Forelimb muscle (tissue), 1 donor: ENCODE measurements around the gene SBK1. TPM values are rescaled to one million over a fixed set of nuclear protein-coding genes. Genes with fewer than 3 reads are reported as not detected.

Source experiments
- DNase-seq: peaks from one replicate; pipeline ENCODE4 v3.0.0-alpha.2; 2013; ENCODE audit warnings: low read depth
- polyA plus RNA-seq: library from polyadenylated mRNA; unstranded; fragments of 120-200 nt; gene quantifications from one replicate; pipeline ENCODE4 v1.2.1, GENCODE V29; 2013; ENCODE audit not compliant: insufficient read length

The SBK1 gene
- polyA plus RNA-seq, 1 donor = 21.8 TPM

- no peak for DNase-seq
Measured at GRCh38 chr16:28282045-28282444, 10.3 kb upstream of the SBK1 start.

GRCh38 chr16:28283173-28283572 is 9.2 kb upstream of the SBK1 start:
- no peak for DNase-seq

- DNase-seq = no peak
Measured at GRCh38 chr16:28283798-28284577, 8.3 kb upstream of the SBK1 start.

- DNase-seq = no peak
Measured at GRCh38 chr16:28285649-28286048, 6.7 kb upstream of the SBK1 start.

GRCh38 chr16:28288114-28288513 is 4.2 kb upstream of the SBK1 start:
- no peak for DNase-seq

- no peak for DNase-seq
Measured at GRCh38 chr16:28289048-28289447, 3.3 kb upstream of the SBK1 start.

- DNase-seq = no peak
Measured at GRCh38 chr16:28289939-28290858, 2.1 kb upstream of the SBK1 start.

- DNase-seq = no peak
Measured at GRCh38 chr16:28290859-28291254, 1.5 kb upstream of the SBK1 start.

- no peak for DNase-seq
Measured at GRCh38 chr16:28292731-28293600, 641 bp downstream of the SBK1 start.

GRCh38 chr16:28293601-28293960 is 1.3 kb downstream of the SBK1 start:
- no peak for DNase-seq

GRCh38 chr16:28294201-28294600 is 1.9 kb downstream of the SBK1 start:
- DNase-seq = no peak

- no peak for DNase-seq
Measured at GRCh38 chr16:28295276-28295675, 3.0 kb downstream of the SBK1 start.

- DNase-seq = no peak
Measured at GRCh38 chr16:28297308-28297707, 5.0 kb downstream of the SBK1 start.

GRCh38 chr16:28297784-28298510 is 5.6 kb downstream of the SBK1 start:
- no peak for DNase-seq

GRCh38 chr16:28298511-28298878 is 6.2 kb downstream of the SBK1 start:
- no peak for DNase-seq

- no peak for DNase-seq
Measured at GRCh38 chr16:28300327-28300726, 8.0 kb downstream of the SBK1 start.

- DNase-seq = no peak
Measured at GRCh38 chr16:28301154-28301553, 8.8 kb downstream of the SBK1 start.

- no peak for DNase-seq
Measured at GRCh38 chr16:28301620-28302019, 9.3 kb downstream of the SBK1 start.

GRCh38 chr16:28303132-28303531 is 10.8 kb downstream of the SBK1 start:
- no peak for DNase-seq

GRCh38 chr16:28304214-28304613 is 11.9 kb downstream of the SBK1 start:
- no peak for DNase-seq

- no peak for DNase-seq
Measured at GRCh38 chr16:28307936-28308335, 15.6 kb downstream of the SBK1 start.
